Vagina (tissue), 2 donors: ENCODE measurements around the gene FBXL22. TPM values are rescaled to one million over a fixed set of nuclear protein-coding genes. Genes with fewer than 3 reads are reported as not detected.

Experiments
- DNase-seq, 2 donors: peaks; one replicate each; pipeline ENCODE4 v3.0.0-alpha.2; 2017; ENCODE audit errors: extremely low spot score in 2 of 2
- H3K27ac ChIP-seq: fragments of 200-600 bp; sonication (generic); one replicate; pipeline ENCODE4 v1.5.1; 2019
- H3K27me3 ChIP-seq: fragments of 200-600 bp; sonication (generic); one replicate; pipeline ENCODE4 v1.5.1; 2019
- H3K36me3 ChIP-seq, 2 donors: fragments of 200-600 bp; sonication (generic); one replicate each; pipeline ENCODE4 v1.5.1; 2017 to 2019
- H3K4me1 ChIP-seq: fragments of 200-600 bp; sonication (generic); one replicate; pipeline ENCODE4 v1.5.1; 2019
- H3K4me3 ChIP-seq, 2 donors: fragments of 200-600 bp; sonication (generic); 1 replicate in 1 of 2; 2 replicates in 1 of 2; pipeline ENCODE4 v1.5.1; 2016 to 2019
- H3K9me3 ChIP-seq: fragments of 200-600 bp; sonication (generic); one replicate; pipeline ENCODE4 v1.5.1; 2019
- POLR2A ChIP-seq, 2 donors: fragments of 450-650 bp; IDR thresholded peaks; one replicate each; pipeline ENCODE4 v1.6.1; 2017; ENCODE audit warnings: antibody characterized with exemption in 2 of 2, mild to moderate bottlenecking in 2 of 2, moderate library complexity in 2 of 2
- POLR2AphosphoS5 ChIP-seq, 2 donors: sonication (generic); formaldehyde crosslinking; IDR thresholded peaks; one replicate each; pipeline ENCODE4 v1.9.0; 2017; ENCODE audit warnings: antibody characterized with exemption in 2 of 2, mild to moderate bottlenecking in 2 of 2, low read depth in 1 of 2; ENCODE audit not compliant: insufficient read depth in 1 of 2
- intact Hi-C: fragments of 100-400 bp; cut with DNase I; formaldehyde crosslinking; loops from one replicate; pipeline ENCODE4 v1.15.1; 2023
- total RNA-seq: library from RNA; depleted of rRNA; stranded (reverse); fragments of >200 nt; gene quantifications from one replicate; pipeline ENCODE4 v1.2.3, GENCODE V29; 2016
- TF ChIP-seq, protein P1 (sequence below), 3 experiments: fragments of 450-650 bp in 2 of 3; fragments of 200-600 bp in 1 of 3; sonication (generic) in 1 of 3; IDR thresholded peaks; one replicate each; pipeline ENCODE4 v1.5.1; 2017 to 2019; ENCODE audit warnings: antibody characterized with exemption in 3 of 3, mild to moderate bottlenecking in 2 of 3, moderate library complexity in 2 of 3

FBXL22 gene
- total RNA-seq, 1 donor from 2014 or later, result 10.1 TPM

- no peak for TF ChIP-seq POLR2A (IDR thresholded peaks at IDR 0.05)
- TF ChIP-seq, protein P1, sequence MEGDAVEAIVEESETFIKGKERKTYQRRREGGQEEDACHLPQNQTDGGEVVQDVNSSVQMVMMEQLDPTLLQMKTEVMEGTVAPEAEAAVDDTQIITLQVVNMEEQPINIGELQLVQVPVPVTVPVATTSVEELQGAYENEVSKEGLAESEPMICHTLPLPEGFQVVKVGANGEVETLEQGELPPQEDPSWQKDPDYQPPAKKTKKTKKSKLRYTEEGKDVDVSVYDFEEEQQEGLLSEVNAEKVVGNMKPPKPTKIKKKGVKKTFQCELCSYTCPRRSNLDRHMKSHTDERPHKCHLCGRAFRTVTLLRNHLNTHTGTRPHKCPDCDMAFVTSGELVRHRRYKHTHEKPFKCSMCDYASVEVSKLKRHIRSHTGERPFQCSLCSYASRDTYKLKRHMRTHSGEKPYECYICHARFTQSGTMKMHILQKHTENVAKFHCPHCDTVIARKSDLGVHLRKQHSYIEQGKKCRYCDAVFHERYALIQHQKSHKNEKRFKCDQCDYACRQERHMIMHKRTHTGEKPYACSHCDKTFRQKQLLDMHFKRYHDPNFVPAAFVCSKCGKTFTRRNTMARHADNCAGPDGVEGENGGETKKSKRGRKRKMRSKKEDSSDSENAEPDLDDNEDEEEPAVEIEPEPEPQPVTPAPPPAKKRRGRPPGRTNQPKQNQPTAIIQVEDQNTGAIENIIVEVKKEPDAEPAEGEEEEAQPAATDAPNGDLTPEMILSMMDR (IDR thresholded peaks at IDR 0.05), result no peak
- TF ChIP-seq POLR2AphosphoS5 (IDR thresholded peaks at IDR 0.05; ENCODE audit: insufficient read depth in 1 of 2, low read depth in 1 of 2), result no peak
- no peaks in the 10 kb centered on the region for H3K27me3 ChIP-seq
- intact Hi-C loops, result no loop called here
- H3K4me3 ChIP-seq, result no peak overlapping the region
- no peak for DNase-seq
- no peaks in the 10 kb centered on the region for H3K4me1 ChIP-seq
- H3K36me3 ChIP-seq, result peaks cover 0 to 68% of the 10 kb centered on the region in 2 donors
- H3K27ac ChIP-seq, result no peak overlapping the region
- H3K9me3 ChIP-seq, result no peaks in the 10 kb centered on the region
Measured at GRCh38 chr15:63623232-63623969, 26.2 kb downstream of the FBXL22 start.

GRCh38 chr15:63626955-63627354 is 29.8 kb downstream of the FBXL22 start:
- Histone ChIP-seq H3K4me3 (no peak overlapping the region), H3K9me3 (no peaks in the 10 kb centered on the region), H3K27me3 (no peaks in the 10 kb centered on the region), H3K27ac (no peak overlapping the region), H3K36me3 (peaks cover 0 to 94% of the 10 kb centered on the region in 2 donors), H3K4me1 (no peaks in the 10 kb centered on the region)
- TF ChIP-seq POLR2A (IDR thresholded peaks at IDR 0.05) (no peak), POLR2AphosphoS5 (IDR thresholded peaks at IDR 0.05; ENCODE audit: insufficient read depth in 1 of 2, low read depth in 1 of 2) (no peak)
- TF ChIP-seq, protein P1 (IDR thresholded peaks at IDR 0.05), result no peak
- DNase-seq, result no peak
- intact Hi-C loops, result no loop called here

DNA sequence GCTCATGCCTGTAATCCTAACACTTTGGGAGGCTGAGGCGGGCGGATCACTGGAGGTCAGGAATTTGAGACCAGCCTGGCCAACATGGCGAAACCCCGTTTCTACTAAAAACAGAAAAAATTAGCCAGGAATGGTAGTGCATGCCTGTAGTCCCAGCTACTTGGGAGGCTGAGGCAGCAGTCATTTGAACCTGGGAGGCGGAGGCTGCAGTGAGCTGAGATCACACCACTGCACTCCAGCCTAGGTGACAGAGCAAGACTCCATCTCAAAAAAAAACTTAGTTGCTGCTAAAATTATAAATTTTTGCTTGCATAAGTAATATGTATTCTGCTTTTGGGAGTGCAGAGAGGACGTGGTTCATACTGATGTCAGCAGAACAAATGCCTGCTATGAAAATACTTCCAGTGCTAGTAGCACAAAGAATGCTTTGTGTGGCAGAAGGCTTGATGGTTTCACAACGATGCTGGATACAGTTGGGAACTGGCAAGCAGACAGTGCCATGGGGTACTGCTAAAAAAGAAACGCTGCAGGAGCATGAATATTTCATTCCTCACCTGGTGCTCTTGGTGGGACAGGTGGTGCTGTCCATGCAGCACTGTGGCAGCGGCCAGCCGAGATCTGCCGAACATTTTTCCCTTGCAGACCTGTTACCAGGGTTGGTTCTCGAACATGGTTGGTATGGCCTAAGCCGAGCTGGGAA is 31.1 kb downstream of the FBXL22 start:
- H3K36me3 ChIP-seq, result peaks cover 0 to 94% of the 10 kb centered on the region in 2 donors
- intact Hi-C loops, result no loop called here
- TF ChIP-seq POLR2A (IDR thresholded peaks at IDR 0.05) (no peak), POLR2AphosphoS5 (IDR thresholded peaks at IDR 0.05; ENCODE audit: insufficient read depth in 1 of 2, low read depth in 1 of 2) (no peak)
- TF ChIP-seq, protein P1 (IDR thresholded peaks at IDR 0.05), result no peak
- H3K4me1 ChIP-seq, result no peaks in the 10 kb centered on the region
- no peak overlapping the region for H3K27ac ChIP-seq
- no peaks in the 10 kb centered on the region for H3K9me3 ChIP-seq
- H3K27me3 ChIP-seq, result no peaks in the 10 kb centered on the region
- DNase-seq, result no peak
- no peak overlapping the region for H3K4me3 ChIP-seq

DNA sequence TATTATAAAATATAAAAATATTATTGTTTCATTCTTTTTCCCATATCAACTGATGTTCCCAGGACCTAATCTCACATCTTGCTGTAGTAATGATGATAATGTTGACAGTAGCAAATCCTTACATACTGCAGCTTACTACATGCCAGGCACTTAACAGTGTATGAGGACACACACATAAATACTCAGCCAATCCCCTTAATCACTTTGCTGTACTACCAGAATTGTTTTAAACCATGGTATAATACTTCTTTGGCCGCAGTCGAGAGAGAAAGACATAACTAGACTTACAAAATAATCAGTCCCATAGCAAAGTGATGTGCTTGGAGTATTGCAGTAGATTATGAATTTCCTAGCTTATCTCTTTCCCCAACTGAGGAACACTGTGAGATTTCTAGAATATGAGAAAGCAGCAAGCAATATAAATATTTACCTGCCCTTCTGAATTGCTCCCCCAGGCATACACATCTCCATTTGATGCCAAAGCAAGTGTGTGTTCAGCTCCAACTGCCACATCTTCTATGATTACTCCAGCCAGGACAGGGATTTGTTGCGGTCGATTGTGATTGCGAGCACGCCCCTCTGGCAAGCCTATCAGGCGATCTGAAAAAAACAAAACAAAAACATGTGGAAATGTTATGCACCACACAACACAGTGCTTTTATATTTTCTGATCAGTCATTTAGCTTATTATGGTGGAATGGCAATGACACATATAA is 33.0 kb downstream of the FBXL22 start:
- Histone ChIP-seq H3K36me3 (peaks cover 0 to 85% of the 10 kb centered on the region in 2 donors), H3K4me1 (no peaks in the 10 kb centered on the region), H3K27ac (no peak overlapping the region), H3K27me3 (no peaks in the 10 kb centered on the region), H3K4me3 (no peak overlapping the region), H3K9me3 (no peaks in the 10 kb centered on the region)
- intact Hi-C loops, result no loop called here
- TF ChIP-seq POLR2A (IDR thresholded peaks at IDR 0.05) (no peak), POLR2AphosphoS5 (IDR thresholded peaks at IDR 0.05; ENCODE audit: insufficient read depth in 1 of 2, low read depth in 1 of 2) (no peak)
- TF ChIP-seq, protein P1 (IDR thresholded peaks at IDR 0.05), result no peak
- DNase-seq, result no peak
